ENCODE data around the gene MPC1L.

GRCh38 chrX:40579141-40579540, 44.1 kb upstream of the MPC1L start:
- TF ChIP-seq, protein P1, sequence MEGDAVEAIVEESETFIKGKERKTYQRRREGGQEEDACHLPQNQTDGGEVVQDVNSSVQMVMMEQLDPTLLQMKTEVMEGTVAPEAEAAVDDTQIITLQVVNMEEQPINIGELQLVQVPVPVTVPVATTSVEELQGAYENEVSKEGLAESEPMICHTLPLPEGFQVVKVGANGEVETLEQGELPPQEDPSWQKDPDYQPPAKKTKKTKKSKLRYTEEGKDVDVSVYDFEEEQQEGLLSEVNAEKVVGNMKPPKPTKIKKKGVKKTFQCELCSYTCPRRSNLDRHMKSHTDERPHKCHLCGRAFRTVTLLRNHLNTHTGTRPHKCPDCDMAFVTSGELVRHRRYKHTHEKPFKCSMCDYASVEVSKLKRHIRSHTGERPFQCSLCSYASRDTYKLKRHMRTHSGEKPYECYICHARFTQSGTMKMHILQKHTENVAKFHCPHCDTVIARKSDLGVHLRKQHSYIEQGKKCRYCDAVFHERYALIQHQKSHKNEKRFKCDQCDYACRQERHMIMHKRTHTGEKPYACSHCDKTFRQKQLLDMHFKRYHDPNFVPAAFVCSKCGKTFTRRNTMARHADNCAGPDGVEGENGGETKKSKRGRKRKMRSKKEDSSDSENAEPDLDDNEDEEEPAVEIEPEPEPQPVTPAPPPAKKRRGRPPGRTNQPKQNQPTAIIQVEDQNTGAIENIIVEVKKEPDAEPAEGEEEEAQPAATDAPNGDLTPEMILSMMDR (IDR thresholded peaks at IDR 0.05), result no peak
- no peak for TF ChIP-seq POLR2A (IDR thresholded peaks at IDR 0.05)
